BE2C (cell line): Measurements from ENCODE around the gene SLC4A3.
A peak's percentile ranks its signal among the peaks of the same experiment; 100 is the strongest.

Experiments used
- DNase-seq: peaks from one replicate; pipeline ENCODE4 v3.0.0-alpha.2; 2020
- H3K27me3 ChIP-seq: fragments of 250-450 bp; sonication (Bioruptor Pico); 2 replicates; pipeline ENCODE4 v1.5.1; 2020; ENCODE audit warnings: mild to moderate bottlenecking
- H3K36me3 ChIP-seq: fragments of 250-450 bp; sonication (Bioruptor Pico); 2 replicates; pipeline ENCODE4 v1.5.1; 2020; ENCODE audit warnings: mild to moderate bottlenecking
- H3K4me1 ChIP-seq: fragments of 250-450 bp; sonication (Bioruptor Pico); 2 replicates; pipeline ENCODE4 v1.5.1; 2020
- H3K4me3 ChIP-seq: 2 replicates; pipeline ENCODE4 v1.5.1; 2011; ENCODE audit warnings: low read depth, low read length
- H3K9me3 ChIP-seq: fragments of 250-450 bp; sonication (Bioruptor Pico); 2 replicates; pipeline ENCODE4 v1.5.1; 2020
- CTCF ChIP-seq: IDR thresholded peaks from 2 replicates; pipeline ENCODE4 v1.5.1; 2012; ENCODE audit warnings: mild to moderate bottlenecking, low read depth, low read length

Gene SLC4A3

GRCh38 chr2:219687882-219688559, 60.6 kb downstream of the SLC4A3 start:
- H3K9me3 ChIP-seq = no peaks in the 10 kb centered on the region
- TF ChIP-seq CTCF = no peak

GRCh38 chr2:219688560-219689445, 61.4 kb downstream of the SLC4A3 start:
- no peak for DNase-seq
- Histone ChIP-seq H3K4me1 (no peaks in the 10 kb centered on the region), H3K4me3 (no peak overlapping the region), H3K27me3 (peaks cover 17% of the 10 kb centered on the region), H3K36me3 (no peaks in the 10 kb centered on the region), H3K9me3 (no peaks in the 10 kb centered on the region)
- TF ChIP-seq CTCF = no peak

More at GRCh38 chr2:219687882-219688559, 60.6 kb downstream of the SLC4A3 start:
- Histone ChIP-seq H3K4me3 (no peak overlapping the region), H3K36me3 (no peaks in the 10 kb centered on the region), H3K4me1 (peaks cover 2% of the 10 kb centered on the region; the same call in 1 of the 2 replicates), H3K27me3 (peaks cover 20% of the 10 kb centered on the region)
- no peak for DNase-seq

- peak; percentile 69 for TF ChIP-seq CTCF
- H3K4me1 ChIP-seq = no peaks in the 10 kb centered on the region
Observed at GRCh38 chr2:219689676-219690628, 62.5 kb downstream of the SLC4A3 start.

GRCh38 chr2:219691571-219691970, 64.1 kb downstream of the SLC4A3 start:
- Histone ChIP-seq H3K4me3 (no peak overlapping the region), H3K9me3 (no peaks in the 10 kb centered on the region), H3K27me3 (peaks cover 28% of the 10 kb centered on the region), H3K4me1 (no peaks in the 10 kb centered on the region), H3K36me3 (no peaks in the 10 kb centered on the region)
- no peak for TF ChIP-seq CTCF
- no peak for DNase-seq

More at GRCh38 chr2:219689676-219690628, 62.5 kb downstream of the SLC4A3 start:
- DNase-seq = peak; percentile 61
- H3K27me3 ChIP-seq = peaks cover 13% of the 10 kb centered on the region
- no peak overlapping the region for H3K4me3 ChIP-seq
- H3K36me3 ChIP-seq = no peaks in the 10 kb centered on the region
- H3K9me3 ChIP-seq = no peaks in the 10 kb centered on the region
